A549 (cell line): ENCODE results near the gene PAQR5. TPM values are rescaled to one million over a fixed set of nuclear protein-coding genes. Genes with fewer than 3 reads are reported as not detected.

ENCODE experiments used
- ATAC-seq, 2 experiments: fragments of 200-7000 bp in 1 of 2; fragments of >200 bp in 1 of 2; cut with Nextera tagmentation in 1 of 2; cut with Tn5 transposase in 1 of 2; 3 replicates each; pipeline versions ENCODE4 v1.8.0 to v1.9.1; 2018 to 2020; ENCODE audit warnings: mild to moderate bottlenecking in 1 of 2, moderate library complexity in 1 of 2
- CTCF ChIA-PET: fragments of 300-600 bp; sonication (Branson Sonifier 250); formaldehyde crosslinking; extraction: SDS; loops from one replicate; lab custom pipeline; 2021; ENCODE audit warnings: antibody characterized with exemption, inconsistent platforms; lab: Yijun Ruan, JAX
- POLR2A ChIA-PET: fragments of 350-600 bp; formaldehyde crosslinking; extraction: SDS; loops from one replicate; lab custom pipeline; 2021; ENCODE audit warnings: antibody characterized with exemption, inconsistent platforms; lab: Yijun Ruan, JAX
- DNase-seq, 2 experiments: peaks; one replicate each; pipeline versions ENCODE4 v3.0.0 to v3.0.0-alpha.2; 2011 to 2016; ENCODE audit warnings: low read depth in 1 of 2, low spot score in 1 of 2
- FAIRE-seq: peaks from 2 replicates; lab custom pipeline; 2011; peaks lifted over from hg19 to GRCh38; lab: Jason Lieb, UNC
- H3K27ac ChIP-seq, 2 experiments: fragments of >200 bp; sonication (Bioruptor Twin); formaldehyde crosslinking; 3 replicates each; pipeline ENCODE4 v1.5.1; 2016 to 2017
- H3K4me1 ChIP-seq: fragments of >200 bp; sonication (Bioruptor Twin); formaldehyde crosslinking; 3 replicates; pipeline ENCODE4 v1.6.1; 2016
- H3K4me2 ChIP-seq: fragments of >200 bp; sonication (Bioruptor Twin); formaldehyde crosslinking; 3 replicates; pipeline ENCODE4 v1.6.1; 2016
- H3K4me3 ChIP-seq: fragments of >200 bp; sonication (Bioruptor Twin); formaldehyde crosslinking; 3 replicates; pipeline ENCODE4 v1.5.1; 2016
- H3K9me3 ChIP-seq: fragments of >200 bp; sonication (Bioruptor Twin); formaldehyde crosslinking; 3 replicates; pipeline ENCODE4 v1.6.1; 2016
- BHLHE40 ChIP-seq: IDR thresholded peaks from 2 replicates; pipeline ENCODE4 v1.6.1; 2012; ENCODE audit warnings: low read depth, low read length, inconsistent platforms
- CBX8 ChIP-seq: fragments of 200-600 bp; sonication (generic); IDR thresholded peaks from 2 replicates; pipeline ENCODE4 v1.6.1; 2016
- CEBPB ChIP-seq, 2 experiments: fragments of >200 bp in 1 of 2; sonication (Bioruptor Twin) in 1 of 2; formaldehyde crosslinking in 1 of 2; IDR thresholded peaks; 2 replicates each; pipeline ENCODE4 v1.6.1; 2012 to 2016
- CHD2 ChIP-seq: fragments of 150-350 bp; IDR thresholded peaks from 2 replicates; pipeline ENCODE4 v1.6.1; 2014; ENCODE audit warnings: low read length; ENCODE audit not compliant: partially characterized antibody
- CHD4 ChIP-seq: fragments of 200-600 bp; sonication (generic); IDR thresholded peaks from 2 replicates; pipeline ENCODE4 v1.6.1; 2016; ENCODE audit warnings: antibody characterized with exemption, mild to moderate bottlenecking, borderline replicate concordance
- EHMT2 ChIP-seq: fragments of 200-600 bp; sonication (generic); IDR thresholded peaks from 2 replicates; pipeline ENCODE4 v1.6.1; 2016; ENCODE audit warnings: antibody characterized with exemption, low read depth, mild to moderate bottlenecking, moderate library complexity
- ESRRA ChIP-seq: fragments of 150-350 bp; IDR thresholded peaks from 2 replicates; pipeline ENCODE4 v1.6.1; 2014; ENCODE audit warnings: mild to moderate bottlenecking, low read length, borderline replicate concordance
- FOSL2 ChIP-seq, 2 experiments: fragments of 450-650 bp in 1 of 2; fragments of >200 bp in 1 of 2; sonication (Bioruptor Twin) in 1 of 2; formaldehyde crosslinking; IDR thresholded peaks; 2 replicates each; pipeline versions ENCODE4 v1.5.0 to v1.6.1; 2016 to 2020; ENCODE audit warnings: mild to moderate bottlenecking in 1 of 2, moderate library complexity in 1 of 2
- GATA3 ChIP-seq: IDR thresholded peaks from 2 replicates; pipeline ENCODE4 v1.6.1; 2012; ENCODE audit warnings: borderline replicate concordance
- HDAC2 ChIP-seq: fragments of 200-600 bp; sonication (generic); IDR thresholded peaks from 2 replicates; pipeline ENCODE4 v1.6.1; 2016
- HOXB5 ChIP-seq: fragments of 250-450 bp; sonication (Bioruptor Pico); IDR thresholded peaks from 2 replicates; pipeline ENCODE4 v1.5.0; 2020; ENCODE audit warnings: mild to moderate bottlenecking, moderate library complexity
- JUN ChIP-seq, 2 experiments: fragments of >200 bp; sonication (Bioruptor Twin); formaldehyde crosslinking; IDR thresholded peaks; 2 replicates in 1 of 2; 3 replicates in 1 of 2; pipeline ENCODE4 v1.6.1; 2016 to 2017
- KDM1A ChIP-seq: fragments of 200-600 bp; sonication (generic); IDR thresholded peaks from 2 replicates; pipeline ENCODE4 v1.6.1; 2016; ENCODE audit warnings: low read depth, mild to moderate bottlenecking
- KDM5A ChIP-seq: fragments of 200-600 bp; sonication (generic); IDR thresholded peaks from 2 replicates; pipeline ENCODE4 v1.6.1; 2016; ENCODE audit warnings: antibody characterized with exemption, mild to moderate bottlenecking
- MAZ ChIP-seq: fragments of 150-350 bp; IDR thresholded peaks from 2 replicates; pipeline ENCODE4 v1.6.1; 2014; ENCODE audit warnings: antibody characterized with exemption, low read depth, low read length, borderline replicate concordance
- MYC ChIP-seq: IDR thresholded peaks from 2 replicates; pipeline ENCODE4 v1.6.1; 2012; ENCODE audit warnings: mild to moderate bottlenecking, inconsistent platforms, low read length, improper control_type of control experiment, borderline replicate concordance
- NFE2L2 ChIP-seq: fragments of 150-350 bp; conservative IDR thresholded peaks from 2 replicates; pipeline ENCODE4 v1.6.1; 2014; ENCODE audit warnings: low read length
- NPAS2 ChIP-seq: fragments of 250-450 bp; sonication (Bioruptor Pico); IDR thresholded peaks from 2 replicates; pipeline ENCODE4 v1.8.0; 2022; ENCODE audit warnings: mild to moderate bottlenecking, moderate library complexity, borderline replicate concordance
- RAD21 ChIP-seq, 2 experiments: fragments of >200 bp in 1 of 2; sonication (Bioruptor Twin) in 1 of 2; formaldehyde crosslinking in 1 of 2; IDR thresholded peaks in 1 of 2; conservative IDR thresholded peaks in 1 of 2; 2 replicates in 1 of 2; 3 replicates in 1 of 2; pipeline ENCODE4 v1.6.1; 2012 to 2018; ENCODE audit warnings: inconsistent platforms in 1 of 2
- RARB ChIP-seq: fragments of 250-450 bp; sonication (Bioruptor Pico); IDR thresholded peaks from 2 replicates; pipeline ENCODE4 v1.8.0; 2021; ENCODE audit warnings: mild to moderate bottlenecking, moderate library complexity
- RCOR1 ChIP-seq: fragments of 150-350 bp; IDR thresholded peaks from 2 replicates; pipeline ENCODE4 v1.6.1; 2014; ENCODE audit warnings: antibody characterized with exemption, low read length, low read depth
- RNF2 ChIP-seq: fragments of 200-600 bp; sonication (generic); IDR thresholded peaks from 2 replicates; pipeline ENCODE4 v1.6.1; 2016; ENCODE audit warnings: low read depth, mild to moderate bottlenecking, antibody characterized with exemption, moderate library complexity, borderline replicate concordance
- SMC3 ChIP-seq: fragments of >200 bp; sonication (Bioruptor Twin); formaldehyde crosslinking; IDR thresholded peaks from 3 replicates; pipeline ENCODE4 v1.6.1; 2018; ENCODE audit warnings: inconsistent platforms
- TP53 ChIP-seq: fragments of 250-450 bp; sonication (Bioruptor Pico); IDR thresholded peaks from 2 replicates; pipeline ENCODE4 v1.5.0; 2021; ENCODE audit warnings: mild to moderate bottlenecking, moderate library complexity
- ZFP36 ChIP-seq: fragments of 450-650 bp; IDR thresholded peaks from 2 replicates; pipeline ENCODE4 v1.6.1; 2014; ENCODE audit warnings: borderline replicate concordance; ENCODE audit not compliant: partially characterized antibody
- ZNF302 ChIP-seq: fragments of 250-450 bp; sonication (Bioruptor Pico); IDR thresholded peaks from 2 replicates; pipeline ENCODE4 v1.9.0; 2021; ENCODE audit warnings: inconsistent platforms, mild to moderate bottlenecking, moderate library complexity
- ZSCAN20 ChIP-seq: fragments of 250-450 bp; sonication (Bioruptor Pico); IDR thresholded peaks from 2 replicates; pipeline ENCODE4 v1.8.0; 2022; ENCODE audit warnings: mild to moderate bottlenecking, moderate library complexity
- WGBS: methylation state at CpG from one replicate; pipeline ENCODE4 v1.1.6; 2017; ENCODE audit errors: missing lambda C conversion rate; 5-methylcytosine and 5-hydroxymethylcytosine counted together
- polyA plus RNA-seq, 4 experiments: library from polyadenylated mRNA; depleted of rRNA in 3 of 4; stranded (reverse); fragments of >200 nt; fragmentation: RNase III in 1 of 4; extraction: RNeasy Plus Mini Kit Qiagen cat#74134 plus additional on column Dnase treatment in 1 of 4; gene quantifications; 2 replicates in 3 of 4; 3 replicates in 1 of 4; pipeline ENCODE4 v1.2.3, GENCODE V29; 2011 to 2017
- TF ChIP-seq, protein P1 (sequence below): fragments of >200 bp; sonication (Bioruptor Twin); formaldehyde crosslinking; IDR thresholded peaks from 3 replicates; pipeline ENCODE4 v1.6.1; 2016
- TF ChIP-seq, protein P2 (sequence below): fragments of >200 bp; sonication (Bioruptor Twin); formaldehyde crosslinking; IDR thresholded peaks from 2 replicates; pipeline ENCODE4 v1.6.1; 2016

The PAQR5 gene
- polyA plus RNA-seq, 2 of the 4 experiments (the other 2 are of a cell fraction) = 104 to 114 TPM

DNA sequence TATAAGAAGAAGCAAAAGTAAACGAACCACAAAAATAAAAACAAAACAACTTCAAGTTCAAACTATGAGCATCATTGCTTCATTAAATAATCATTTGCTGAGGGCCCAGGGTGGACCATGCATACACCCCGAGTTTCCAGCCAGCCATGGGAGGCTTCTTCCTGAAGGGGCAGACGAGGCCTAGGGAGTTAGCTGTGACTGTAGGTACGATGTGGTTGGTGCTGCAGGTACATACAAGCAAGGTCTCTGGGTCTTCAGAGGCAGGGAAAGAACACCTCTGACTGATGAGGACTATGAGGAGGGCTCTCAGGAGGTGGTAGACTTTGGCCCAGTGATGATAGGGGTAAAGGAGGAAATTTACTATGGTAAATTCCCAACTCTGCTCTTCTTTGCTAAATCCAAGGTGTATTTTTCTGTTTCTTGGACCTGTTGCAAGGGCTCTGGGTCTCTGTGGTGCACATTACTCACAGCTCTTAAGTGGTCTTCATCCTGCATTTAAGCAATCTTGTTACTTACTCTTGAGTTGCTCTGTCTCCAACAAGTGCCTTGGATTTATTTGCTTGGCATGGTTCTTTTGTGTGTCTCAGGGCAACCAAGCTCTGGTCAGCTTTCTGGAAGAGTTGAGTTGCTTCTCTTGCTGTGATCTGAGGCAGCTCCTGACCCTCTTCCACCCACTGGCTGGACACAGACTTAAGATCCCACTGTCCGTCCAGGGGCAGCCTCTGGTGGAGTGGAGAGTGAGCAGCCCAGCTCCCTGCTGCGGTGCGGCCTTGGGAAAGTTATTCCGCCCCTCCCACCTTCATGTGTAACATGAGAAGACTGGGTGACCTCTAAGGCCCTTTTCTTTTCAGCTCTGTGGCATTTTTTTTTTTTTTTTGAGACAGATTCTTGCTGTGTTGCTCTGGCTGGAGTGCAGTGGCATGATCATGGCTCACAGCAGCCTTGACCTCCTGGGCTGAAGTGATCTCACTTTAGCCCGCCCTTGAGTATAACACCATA, 59.4 kb downstream of the PAQR5 start:
- DNase-seq = no peak
- no peaks in the 10 kb centered on the region for H3K9me3 ChIP-seq
- 71% methylated on average over 9 of the region's 9 CpGs for WGBS
- CTCF ChIA-PET = interaction anchor here (0.7 to 5.7 kb wide), 6 partner anchors 11 to 299 kb away, joined by 3 to 28 read pairs (median 4); no protein-coding TSS in a partner anchor
- no peak for FAIRE-seq
- POLR2A ChIA-PET = no interaction called here
- TF ChIP-seq SMC3 (no peak), CBX8 (no peak), BHLHE40 (no peak), ZFP36 (no peak), HOXB5 (CRISPR knock-in tag) (no peak), TP53 (CRISPR knock-in tag) (no peak), ESRRA (no peak), GATA3 (no peak), RNF2 (no peak), MAZ (no peak), CHD2 (no peak)
- TF ChIP-seq, protein P1, sequence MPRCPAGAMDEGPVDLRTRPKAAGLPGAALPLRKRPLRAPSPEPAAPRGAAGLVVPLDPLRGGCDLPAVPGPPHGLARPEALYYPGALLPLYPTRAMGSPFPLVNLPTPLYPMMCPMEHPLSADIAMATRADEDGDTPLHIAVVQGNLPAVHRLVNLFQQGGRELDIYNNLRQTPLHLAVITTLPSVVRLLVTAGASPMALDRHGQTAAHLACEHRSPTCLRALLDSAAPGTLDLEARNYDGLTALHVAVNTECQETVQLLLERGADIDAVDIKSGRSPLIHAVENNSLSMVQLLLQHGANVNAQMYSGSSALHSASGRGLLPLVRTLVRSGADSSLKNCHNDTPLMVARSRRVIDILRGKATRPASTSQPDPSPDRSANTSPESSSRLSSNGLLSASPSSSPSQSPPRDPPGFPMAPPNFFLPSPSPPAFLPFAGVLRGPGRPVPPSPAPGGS = no peak
- TF ChIP-seq, protein P2, sequence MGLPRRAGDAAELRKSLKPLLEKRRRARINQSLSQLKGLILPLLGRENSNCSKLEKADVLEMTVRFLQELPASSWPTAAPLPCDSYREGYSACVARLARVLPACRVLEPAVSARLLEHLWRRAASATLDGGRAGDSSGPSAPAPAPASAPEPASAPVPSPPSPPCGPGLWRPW = no peak
- peak in 1 of 2 experiments; percentile 24; a peak in 1 of 6 replicates for ATAC-seq
- H3K27ac ChIP-seq = peak overlapping the region in 1 of 2 experiments; percentile 11; a peak in 1 of 6 replicates
- H3K4me3 ChIP-seq = no peak overlapping the region
- no peak overlapping the region for H3K4me2 ChIP-seq
- peaks cover 27% of the 10 kb centered on the region for H3K4me1 ChIP-seq

DNA sequence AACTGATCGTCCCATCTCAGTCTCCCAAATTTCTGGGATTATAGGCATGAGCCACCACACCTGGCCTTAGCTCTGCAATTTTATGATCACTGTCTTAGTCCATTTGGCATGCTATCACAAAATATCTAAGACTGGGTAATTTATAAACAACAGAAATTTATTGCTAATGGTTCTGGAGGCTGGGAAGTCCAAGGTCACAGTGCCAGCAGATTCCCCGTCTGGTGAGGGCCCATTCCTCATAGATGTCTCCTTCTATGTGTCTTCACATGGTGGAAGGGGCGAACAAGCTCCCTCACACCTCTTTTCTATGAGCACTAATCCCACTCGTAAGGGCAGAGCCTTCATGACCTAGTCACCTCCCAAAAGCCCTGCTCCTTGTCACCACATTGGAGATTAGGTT, 60.1 kb downstream of the PAQR5 start:
- DNase-seq = no peak
- POLR2A ChIA-PET = no interaction called here
- TF ChIP-seq JUN (IDR thresholded peaks at IDR 0.05) = no peak
- TF ChIP-seq RARB = no peak
- no peak for TF ChIP-seq ZFP36
- TF ChIP-seq CEBPB (IDR thresholded peaks at IDR 0.05) = no peak
- no peak for TF ChIP-seq KDM1A
- no peak for TF ChIP-seq MYC
- TF ChIP-seq NPAS2 = no peak
- no peak for TF ChIP-seq HOXB5 (CRISPR knock-in tag)
- no peak for TF ChIP-seq RCOR1
- no peak for TF ChIP-seq ZSCAN20 (CRISPR knock-in tag)
- no peak for TF ChIP-seq CHD4
- WGBS = 96% methylated on average over 4 of the region's 4 CpGs
- Histone ChIP-seq H3K4me2 (no peak overlapping the region), H3K27ac (peak overlapping the region in 1 of 2 experiments; percentile 77; a peak in 3 of 6 replicates), H3K4me1 (peaks cover 27% of the 10 kb centered on the region), H3K4me3 (no peak overlapping the region), H3K9me3 (no peaks in the 10 kb centered on the region)
- CTCF ChIA-PET = interaction anchor here (0.7 to 5.7 kb wide), 6 partner anchors 12 to 299 kb away, joined by 3 to 28 read pairs (median 4); no protein-coding TSS in a partner anchor
- ATAC-seq = no peak
- no peak for FAIRE-seq

DNA sequence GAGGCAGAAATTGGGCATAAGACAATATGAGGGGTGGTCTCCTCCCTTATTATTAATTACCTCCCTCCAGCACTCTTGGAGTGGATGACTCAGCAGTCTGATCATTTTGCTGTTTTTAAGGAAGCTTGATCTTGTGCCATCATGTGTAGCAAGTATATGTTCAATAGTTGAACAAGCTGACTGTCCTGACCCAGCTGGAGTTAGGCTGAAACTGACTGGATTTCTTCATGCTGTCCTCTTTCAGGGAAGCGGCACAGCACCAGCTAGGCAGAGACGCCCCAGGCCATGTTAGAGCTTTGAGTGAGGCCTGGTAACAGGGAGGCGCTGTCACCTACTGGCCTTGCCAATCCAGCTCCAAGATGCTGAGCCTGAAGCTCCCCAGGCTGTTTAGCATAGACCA, 61.0 kb downstream of the PAQR5 start:
- Histone ChIP-seq H3K9me3 (no peaks in the 10 kb centered on the region), H3K4me1 (peaks cover 27% of the 10 kb centered on the region), H3K4me2 (peak overlapping the region; percentile 33), H3K4me3 (no peak overlapping the region), H3K27ac (peak overlapping the region; percentile 64 to 77)
- ChIA-PET POLR2A (no interaction called here), CTCF (interaction anchor here (1.0 to 5.7 kb wide), 3 partner anchors 15 to 34 kb away, joined by 3 to 28 read pairs (median 3); no protein-coding TSS in a partner anchor)
- WGBS = 97% methylated on average over 3 of the region's 3 CpGs
- FAIRE-seq = peak; percentile 7
- peak in 1 of 2 experiments; percentile 26 for DNase-seq
- peak in 1 of 2 experiments; percentile 44; a peak in 3 of 6 replicates for ATAC-seq
- TF ChIP-seq EHMT2 (no peak), ZSCAN20 (CRISPR knock-in tag) (no peak), ZNF302 (CRISPR knock-in tag) (no peak), NFE2L2 (peak; percentile 67), CHD4 (no peak), FOSL2 (IDR thresholded peaks at IDR 0.05) (no peak), FOSL2 (CRISPR knock-in tag; IDR thresholded peaks at IDR 0.05) (0 out of 2 replicates have a peak, but pooled peaks have one; percentile 8), HDAC2 (no peak), KDM5A (no peak), ESRRA (no peak), RAD21 (conservative IDR thresholded peaks at IDR 0.05 in 1 of 2, IDR thresholded peaks at IDR 0.05 in 1 of 2) (no peak), SMC3 (no peak)
